HCT116 (cell line): Measurements from ENCODE around the gene VPS25. TPM values are rescaled to one million over a fixed set of nuclear protein-coding genes. Genes with fewer than 3 reads are reported as not detected.
"Not testable (repeated sequence)": the region's sequence is repeated elsewhere in the genome, so short reads cannot be mapped to it uniquely, and the experiment has no call there.

Experiments
- ATAC-seq: fragments of 200-7000 bp; cut with Tn5 transposase; 2 replicates; pipeline ENCODE4 v1.9.1; 2020; ENCODE audit warnings: mild to moderate bottlenecking, moderate library complexity
- BruUV-seq: library from RNA; stranded (reverse); fragments of 400-500 nt; replicated peaks from 2 replicates; lab custom pipeline; 2021; lab: Mats Ljungman, UMichigan
- CTCF ChIA-PET: fragments of 300-600 bp; sonication (Branson Sonifier 250); formaldehyde crosslinking; loops from one replicate; lab custom pipeline; 2021; ENCODE audit warnings: antibody characterized with exemption; lab: Charles Lee
- POLR2A ChIA-PET: fragments of 300-600, 350-600 bp; sonication (Branson Sonifier 250); formaldehyde crosslinking; loops from one replicate; lab custom pipeline; 2021; ENCODE audit warnings: antibody characterized with exemption; lab: Charles Lee
- RAD21 ChIA-PET, 2 experiments: fragments of 300-600 bp; sonication (Branson Sonifier 250); formaldehyde crosslinking; loops; one replicate each; lab custom pipeline; 2023; ENCODE audit warnings: low total read pairs in 2 of 2; ENCODE audit not compliant: uncharacterized antibody in 2 of 2, unreplicated experiment in 2 of 2, low non-redundant PET in 1 of 2; lab: Charles Lee
- DNase-seq: peaks from one replicate; pipeline ENCODE4 v3.0.0-alpha.2; 2010; ENCODE audit warnings: low read depth, low spot score
- H2AFZ ChIP-seq: fragments of 200-600 bp; shearing (Covaris generic), sonication (generic); 2 replicates; pipeline ENCODE4 v1.6.1; 2017; ENCODE audit warnings: low read depth, mixed run types, mixed read lengths, antibody characterized with exemption, low read length; ENCODE audit not compliant: poor library complexity, severe bottlenecking
- H3K27ac ChIP-seq: 2 replicates; pipeline ENCODE4 v1.5.1; 2012; ENCODE audit warnings: low read depth, low read length
- H3K27me3 ChIP-seq: fragments of 200-600 bp; sonication (generic); 2 replicates; pipeline ENCODE4 v1.6.1; 2016; ENCODE audit warnings: mixed run types, low read length, mixed read lengths; ENCODE audit not compliant: insufficient read depth
- H3K36me3 ChIP-seq, 2 experiments: fragments of 200-500 bp in 1 of 2; fragments of 200-600 bp in 1 of 2; sonication (Bioruptor generic) in 1 of 2; sonication (generic) in 1 of 2; 2 replicates each; pipeline versions ENCODE4 v1.5.1 to v1.6.1; 2014 to 2016; ENCODE audit warnings: low read length in 2 of 2, inconsistent platforms in 1 of 2, mixed read lengths in 1 of 2, mixed run types in 1 of 2; ENCODE audit not compliant: insufficient read depth in 2 of 2, control insufficient read depth in 1 of 2
- H3K4me1 ChIP-seq, 2 experiments: fragments of 200-600 bp in 1 of 2; sonication (generic) in 1 of 2; 2 replicates each; pipeline versions ENCODE4 v1.5.1 to v1.6.1; 2012 to 2017; ENCODE audit warnings: low read length in 2 of 2, inconsistent platforms in 1 of 2, mild to moderate bottlenecking in 1 of 2, mixed read lengths in 1 of 2, mixed run types in 1 of 2, moderate library complexity in 1 of 2; ENCODE audit not compliant: insufficient read depth in 2 of 2, control insufficient read depth in 1 of 2
- H3K4me2 ChIP-seq: fragments of 200-600 bp; sonication (generic); 2 replicates; pipeline ENCODE4 v1.6.1; 2017; ENCODE audit warnings: mixed run types, low read length, mixed read lengths
- H3K4me3 ChIP-seq, 2 experiments: fragments of 200-600 bp in 1 of 2; sonication (generic) in 1 of 2; replicated peaks in 1 of 2; 2 replicates each; pipeline ENCODE4 v1.5.1; 2011 to 2016; ENCODE audit warnings: low read length in 2 of 2, control low read depth in 1 of 2, low read depth in 1 of 2, mild to moderate bottlenecking in 1 of 2, mixed read lengths in 1 of 2, mixed run types in 1 of 2
- H3K79me2 ChIP-seq: fragments of 200-600 bp; sonication (generic); 2 replicates; pipeline ENCODE4 v1.6.1; 2017; ENCODE audit warnings: mild to moderate bottlenecking, mixed run types, low read length, moderate library complexity, mixed read lengths; ENCODE audit not compliant: insufficient read depth
- H3K9ac ChIP-seq: fragments of 200-600 bp; sonication (generic); 2 replicates; pipeline ENCODE4 v1.6.1; 2016; ENCODE audit warnings: low read length, mixed read lengths
- H3K9me2 ChIP-seq: fragments of 200-600 bp; sonication (generic), shearing (Covaris generic); 2 replicates; pipeline ENCODE4 v1.6.1; 2017; ENCODE audit warnings: mixed run types, mild to moderate bottlenecking, moderate library complexity; ENCODE audit not compliant: insufficient read depth
- H3K9me3 ChIP-seq, 2 experiments: fragments of 200-500 bp in 1 of 2; fragments of 200-600 bp in 1 of 2; sonication (Bioruptor generic) in 1 of 2; sonication (generic) in 1 of 2; 2 replicates each; pipeline ENCODE4 v1.6.1; 2014 to 2017; ENCODE audit warnings: low read length in 2 of 2, mixed read lengths in 2 of 2, inconsistent platforms in 1 of 2, low read depth in 1 of 2, mild to moderate bottlenecking in 1 of 2, mixed run types in 1 of 2, moderate library complexity in 1 of 2; ENCODE audit not compliant: control insufficient read depth in 1 of 2, insufficient read depth in 1 of 2
- H4K20me1 ChIP-seq: fragments of 200-600 bp; sonication (generic), shearing (Covaris generic); 2 replicates; pipeline ENCODE4 v1.6.1; 2017; ENCODE audit warnings: mixed run types, mild to moderate bottlenecking, moderate library complexity; ENCODE audit not compliant: insufficient read depth
- CBX3 ChIP-seq: IDR thresholded peaks from 2 replicates; pipeline ENCODE4 v1.6.1; 2012; ENCODE audit warnings: low read depth
- CEBPB ChIP-seq: IDR thresholded peaks from 2 replicates; pipeline ENCODE4 v1.6.1; 2012; ENCODE audit warnings: low read depth
- EGR1 ChIP-seq: IDR thresholded peaks from 2 replicates; pipeline ENCODE4 v1.6.1; 2012; ENCODE audit warnings: low read depth
- EZH2 ChIP-seq: fragments of 200-600 bp; sonication (generic); IDR thresholded peaks from 2 replicates; pipeline ENCODE4 v1.6.1; 2017; ENCODE audit warnings: antibody characterized with exemption, mixed run types
- SIN3A ChIP-seq: IDR thresholded peaks from 2 replicates; pipeline ENCODE4 v1.6.1; 2012; ENCODE audit warnings: low read depth
- SP1 ChIP-seq: IDR thresholded peaks from 2 replicates; pipeline ENCODE4 v1.6.1; 2012; ENCODE audit warnings: low read depth
- TCF7L2 ChIP-seq: IDR thresholded peaks from 2 replicates; pipeline ENCODE4 v1.7.0; 2011; ENCODE audit warnings: borderline replicate concordance, inconsistent platforms; ENCODE audit not compliant: insufficient read depth, insufficient read length; ENCODE audit errors: extremely low read depth
- ZFX ChIP-seq: fragments of 450-650 bp; IDR thresholded peaks from 2 replicates; pipeline ENCODE4 v1.6.1; 2017
- intact Hi-C: fragments of 100-400 bp; cut with micrococcal nuclease; formaldehyde crosslinking; loops from 2 replicates; pipeline ENCODE4 v1.10.0; 2022
- total RNA-seq: library from RNA; stranded (reverse); gene quantifications from one replicate; pipeline ENCODE4 v1.2.1, GENCODE V29; 2021; ENCODE audit not compliant: unreplicated experiment
- TF ChIP-seq, protein P1 (sequence below): IDR thresholded peaks from 2 replicates; pipeline ENCODE4 v1.6.1; 2012

Gene VPS25
- total RNA-seq, 1 experiment from 2014 or later = 57.0 TPM

GRCh38 chr17:42767512-42767911 lies 5.7 kb upstream of the VPS25 start:
- no peaks in the 10 kb centered on the region for H3K9me2 ChIP-seq
- ChIA-PET POLR2A (no interaction called here), CTCF (interaction anchor here (1.0 kb wide), 1 partner anchor 189 kb away, joined by 3 read pairs; no protein-coding TSS in a partner anchor), RAD21 (no interaction called here)
- H3K36me3 ChIP-seq = no peaks in the 10 kb centered on the region
- no peak overlapping the region for H3K9ac ChIP-seq
- H3K27me3 ChIP-seq = no peaks in the 10 kb centered on the region
- H3K9me3 ChIP-seq = no peaks in the 10 kb centered on the region
- ATAC-seq (no peak), DNase-seq (no peak)
- no peaks in the 10 kb centered on the region for H4K20me1 ChIP-seq
- no peaks in the 10 kb centered on the region for H3K79me2 ChIP-seq
- BruUV-seq = no TSS peak
- TF ChIP-seq SP1 (no peak), ZFX (no peak), CEBPB (no peak), SIN3A (no peak), EGR1 (no peak), TCF7L2 (no peak), CBX3 (no peak), EZH2 (no peak)
- TF ChIP-seq, protein P1, sequence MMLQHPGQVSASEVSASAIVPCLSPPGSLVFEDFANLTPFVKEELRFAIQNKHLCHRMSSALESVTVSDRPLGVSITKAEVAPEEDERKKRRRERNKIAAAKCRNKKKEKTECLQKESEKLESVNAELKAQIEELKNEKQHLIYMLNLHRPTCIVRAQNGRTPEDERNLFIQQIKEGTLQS = no peak
- H3K4me1 ChIP-seq = peaks cover 1 to 8% of the 10 kb centered on the region in 2 experiments; a peak in 3 of 4 replicates
- H3K4me3 ChIP-seq = no peak overlapping the region
- intact Hi-C loops = no loop called here
- no peak overlapping the region for H2AFZ ChIP-seq
- H3K4me2 ChIP-seq = no peak overlapping the region
- no peak overlapping the region for H3K27ac ChIP-seq

GRCh38 chr17:42768006-42768405 lies 5.2 kb upstream of the VPS25 start:
- H3K27me3 ChIP-seq, H3K9me3 ChIP-seq, H3K9ac ChIP-seq, ATAC-seq, DNase-seq, H4K20me1 ChIP-seq, H3K4me1 ChIP-seq, H2AFZ ChIP-seq, POLR2A ChIA-PET, H3K79me2 ChIP-seq, intact Hi-C loops, H3K27ac ChIP-seq, H3K9me2 ChIP-seq, BruUV-seq, CTCF ChIA-PET, H3K36me3 ChIP-seq, H3K4me3 ChIP-seq, H3K4me2 ChIP-seq, RAD21 ChIA-PET: not testable (repeated sequence)

DNA sequence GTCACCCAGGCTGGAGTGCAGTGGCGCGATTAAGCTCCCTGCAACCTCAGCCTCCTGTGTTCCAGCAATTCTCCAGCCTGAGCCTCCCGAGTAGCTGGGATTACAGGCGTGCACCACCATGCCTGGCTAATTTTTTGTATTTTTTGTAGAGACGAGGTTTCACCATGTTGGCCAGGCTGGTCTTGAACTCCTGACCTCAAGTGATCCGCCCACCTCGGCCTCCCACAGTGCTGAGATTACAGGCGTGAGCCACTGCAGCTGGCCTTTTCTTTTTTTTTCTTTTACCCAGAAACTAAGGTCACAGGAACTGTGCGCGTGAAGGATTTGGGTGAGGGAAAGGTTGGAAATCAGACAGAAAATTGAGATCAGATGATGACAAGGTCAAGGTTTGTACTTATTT lies 3.3 kb upstream of the VPS25 start:
- BruUV-seq, intact Hi-C loops, H3K9ac ChIP-seq, ATAC-seq, H3K4me2 ChIP-seq, H3K4me3 ChIP-seq, H3K36me3 ChIP-seq, DNase-seq, H3K27me3 ChIP-seq, H3K27ac ChIP-seq, H4K20me1 ChIP-seq, H3K9me2 ChIP-seq, H2AFZ ChIP-seq, H3K9me3 ChIP-seq: not testable (repeated sequence)
- POLR2A ChIA-PET = interaction anchor here (0.6 to 1.2 kb wide), 2 partner anchors 54 to 209 kb away, joined by 3 read pairs; partner anchors contain the start of gene BECN1
- Histone ChIP-seq H3K4me1 (peaks cover 8 to 12% of the 10 kb centered on the region in 2 experiments; a peak in 2 of 4 replicates), H3K79me2 (peaks cover 17% of the 10 kb centered on the region)
- CTCF ChIA-PET = interaction anchor here (1.5 kb wide), 1 partner anchor 192 kb away, joined by 3 read pairs; the partner anchor contains the start of gene PSMC3IP
- RAD21 ChIA-PET = interaction anchor here in 1 of 2 experiments (0.7 kb wide), 1 partner anchor 160 kb away, joined by 3 read pairs; no protein-coding TSS in a partner anchor
